Left lung (tissue), 10 donors: ENCODE data around the gene ZMPSTE24. TPM values are rescaled to one million over a fixed set of nuclear protein-coding genes. Genes with fewer than 3 reads are reported as not detected.

Experiments used
- ATAC-seq: fragments of 200-7000 bp; cut with Tn5 transposase; one replicate; pipeline ENCODE4 v1.9.1; 2020; ENCODE audit warnings: moderate library complexity
- DNase-seq, 4 donors: peaks; one replicate each; pipeline ENCODE4 v3.0.0-alpha.2; 2013 to 2020
- H3K27ac ChIP-seq, 2 donors: fragments of 200-600 bp; sonication (generic) in 1 of 2; one replicate each; pipeline versions ENCODE4 v1.5.0 to v1.8.0; 2020 to 2021
- H3K27me3 ChIP-seq, 2 donors: fragments of 200-600 bp; sonication (generic) in 1 of 2; one replicate each; pipeline versions ENCODE4 v1.5.0 to v1.8.0; 2020 to 2021
- H3K36me3 ChIP-seq, 2 donors: fragments of 200-600 bp; sonication (generic) in 1 of 2; one replicate each; pipeline versions ENCODE4 v1.5.0 to v1.8.0; 2020 to 2021
- H3K4me1 ChIP-seq, 2 donors: fragments of 200-600 bp; one replicate each; pipeline ENCODE4 v1.8.0; 2021
- H3K4me3 ChIP-seq, 2 donors: fragments of 200-600 bp; sonication (generic) in 1 of 2; one replicate each; pipeline versions ENCODE4 v1.5.0 to v1.8.0; 2020 to 2021; ENCODE audit warnings: mild to moderate bottlenecking in 1 of 2
- H3K9me3 ChIP-seq, 2 donors: fragments of 200-600 bp; sonication (generic) in 1 of 2; one replicate each; pipeline versions ENCODE4 v1.5.0 to v1.8.0; 2020 to 2021
- intact Hi-C, 2 donors: fragments of 100-400 bp; cut with DNase I; formaldehyde crosslinking; loops; one replicate each; pipeline versions ENCODE4 v1.11.2 to v1.14.2; 2022
- polyA plus RNA-seq, 6 donors: library from polyadenylated mRNA; unstranded; fragments of 120-200 nt; gene quantifications; one replicate each; pipeline ENCODE4 v1.2.1, GENCODE V29; 2013; ENCODE audit not compliant: insufficient read length in 6 of 6
- total RNA-seq, 2 donors: library from RNA; stranded (reverse); fragmentation: NEBNext Ultra II Directional; extraction: Animal tissue kit (Norgen Biotek cat#: 25700); gene quantifications; one replicate each; pipeline ENCODE4 v1.2.1, GENCODE V29; 2021
- TF ChIP-seq, protein P1 (sequence below), 2 donors: fragments of 200-600 bp; sonication (generic) in 1 of 2; IDR thresholded peaks; one replicate each; pipeline versions ENCODE4 v1.5.0 to v1.8.0; 2021; ENCODE audit warnings: antibody characterized with exemption in 2 of 2
- donor health status: DM: no; HTN: yes; CAD: no.
- donor health status: DM: no; HTN: no; CAD: no.

Gene ZMPSTE24
- total and polyA plus RNA-seq, 8 donors, result 38.7 to 57.2 (median 46.1) TPM

- Histone ChIP-seq H3K4me1 (peaks cover 6 to 20% of the 10 kb centered on the region in 2 donors), H3K4me3 (no peak overlapping the region), H3K9me3 (no peaks in the 10 kb centered on the region), H3K27ac (no peak overlapping the region), H3K36me3 (no peaks in the 10 kb centered on the region), H3K27me3 (peaks cover 0 to 12% of the 10 kb centered on the region in 2 donors)
- no peak for DNase-seq
- TF ChIP-seq, protein P1, sequence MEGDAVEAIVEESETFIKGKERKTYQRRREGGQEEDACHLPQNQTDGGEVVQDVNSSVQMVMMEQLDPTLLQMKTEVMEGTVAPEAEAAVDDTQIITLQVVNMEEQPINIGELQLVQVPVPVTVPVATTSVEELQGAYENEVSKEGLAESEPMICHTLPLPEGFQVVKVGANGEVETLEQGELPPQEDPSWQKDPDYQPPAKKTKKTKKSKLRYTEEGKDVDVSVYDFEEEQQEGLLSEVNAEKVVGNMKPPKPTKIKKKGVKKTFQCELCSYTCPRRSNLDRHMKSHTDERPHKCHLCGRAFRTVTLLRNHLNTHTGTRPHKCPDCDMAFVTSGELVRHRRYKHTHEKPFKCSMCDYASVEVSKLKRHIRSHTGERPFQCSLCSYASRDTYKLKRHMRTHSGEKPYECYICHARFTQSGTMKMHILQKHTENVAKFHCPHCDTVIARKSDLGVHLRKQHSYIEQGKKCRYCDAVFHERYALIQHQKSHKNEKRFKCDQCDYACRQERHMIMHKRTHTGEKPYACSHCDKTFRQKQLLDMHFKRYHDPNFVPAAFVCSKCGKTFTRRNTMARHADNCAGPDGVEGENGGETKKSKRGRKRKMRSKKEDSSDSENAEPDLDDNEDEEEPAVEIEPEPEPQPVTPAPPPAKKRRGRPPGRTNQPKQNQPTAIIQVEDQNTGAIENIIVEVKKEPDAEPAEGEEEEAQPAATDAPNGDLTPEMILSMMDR (IDR thresholded peaks at IDR 0.05), result no peak
- intact Hi-C loops, result no loop called here
- ATAC-seq, result no peak
Measured at GRCh38 chr1:40310129-40310461, 52.1 kb downstream of the ZMPSTE24 start.

- ATAC-seq (no peak), DNase-seq (no peak)
- H3K27me3 ChIP-seq, result peaks cover 2 to 22% of the 10 kb centered on the region in 2 donors
- TF ChIP-seq, protein P1 (IDR thresholded peaks at IDR 0.05), result no peak
- intact Hi-C loops, result no loop called here
- no peak overlapping the region for H3K27ac ChIP-seq
- H3K9me3 ChIP-seq, result no peaks in the 10 kb centered on the region
- no peaks in the 10 kb centered on the region for H3K36me3 ChIP-seq
- H3K4me3 ChIP-seq, result no peak overlapping the region
- peaks cover 7 to 30% of the 10 kb centered on the region in 2 donors for H3K4me1 ChIP-seq
Measured at GRCh38 chr1:40310983-40311642, 53.1 kb downstream of the ZMPSTE24 start.

GRCh38 chr1:40311692-40312091, 53.7 kb downstream of the ZMPSTE24 start:
- Histone ChIP-seq H3K4me1 (peaks cover 8 to 36% of the 10 kb centered on the region in 2 donors), H3K36me3 (no peaks in the 10 kb centered on the region), H3K9me3 (no peaks in the 10 kb centered on the region), H3K27ac (no peak overlapping the region), H3K4me3 (no peak overlapping the region), H3K27me3 (peaks cover 8 to 28% of the 10 kb centered on the region in 2 donors)
- TF ChIP-seq, protein P1 (IDR thresholded peaks at IDR 0.05), result no peak
- intact Hi-C loops, result no loop called here
- DNase-seq (no peak), ATAC-seq (no peak)

- peak; percentile 31 for ATAC-seq
Measured at GRCh38 chr1:40312238-40313205, 54.5 kb downstream of the ZMPSTE24 start.

More at GRCh38 chr1:40312238-40313205, 54.5 kb downstream of the ZMPSTE24 start:
- no peak overlapping the region for H3K4me3 ChIP-seq
- intact Hi-C loops, result no loop called here
- no peak overlapping the region for H3K27ac ChIP-seq
- peak in 2 of 4 donors; percentile 80 to 90 for DNase-seq
- H3K4me1 ChIP-seq, result peaks cover 10 to 44% of the 10 kb centered on the region in 2 donors
- H3K27me3 ChIP-seq, result peaks cover 16 to 36% of the 10 kb centered on the region in 2 donors
- TF ChIP-seq, protein P1 (IDR thresholded peaks at IDR 0.05), result no peak
- no peaks in the 10 kb centered on the region for H3K36me3 ChIP-seq
- H3K9me3 ChIP-seq, result no peaks in the 10 kb centered on the region
